Measurements from ENCODE around the gene PRSS21.

DNA sequence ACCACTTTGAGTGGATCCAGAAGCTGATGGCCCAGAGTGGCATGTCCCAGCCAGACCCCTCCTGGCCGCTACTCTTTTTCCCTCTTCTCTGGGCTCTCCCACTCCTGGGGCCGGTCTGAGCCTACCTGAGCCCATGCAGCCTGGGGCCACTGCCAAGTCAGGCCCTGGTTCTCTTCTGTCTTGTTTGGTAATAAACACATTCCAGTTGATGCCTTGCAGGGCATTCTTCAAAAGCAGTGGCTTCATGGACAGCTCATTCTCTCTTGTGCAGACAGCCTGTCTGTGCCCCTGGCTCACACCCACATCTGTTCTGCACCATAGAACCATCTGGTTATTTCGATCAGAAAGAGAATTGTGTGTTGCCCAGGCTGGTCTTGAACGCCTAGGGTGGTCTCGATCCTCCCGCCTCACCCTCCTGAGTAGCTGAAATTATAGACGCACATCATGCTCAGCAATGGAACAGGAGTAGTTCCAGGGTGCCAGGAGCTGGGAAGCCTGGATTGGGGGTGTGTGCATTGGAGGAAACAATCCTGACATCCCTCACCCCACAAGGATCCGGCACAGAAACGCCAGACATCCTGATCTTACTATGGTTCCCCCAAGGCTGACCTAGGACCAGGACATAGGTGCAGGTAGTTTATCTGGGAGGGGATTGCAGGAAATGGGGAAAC is 4.6 kb downstream of the PRSS21 start:
- TF ChIP-seq ZZZ3 (IDR thresholded peaks at IDR 0.05; ENCODE audit: control insufficient read depth, insufficient read length, low read depth) (no peak), PAX5 (IDR thresholded peaks at IDR 0.05; ENCODE audit: borderline replicate concordance, low read depth, low read length) (no peak), SIN3A (IDR thresholded peaks at IDR 0.05; ENCODE audit: low read depth, low read length) (no peak), POLR2A (IDR thresholded peaks at IDR 0.05; ENCODE audit: low read depth, low read length) (no peak)
- TF ChIP-seq, protein P1, sequence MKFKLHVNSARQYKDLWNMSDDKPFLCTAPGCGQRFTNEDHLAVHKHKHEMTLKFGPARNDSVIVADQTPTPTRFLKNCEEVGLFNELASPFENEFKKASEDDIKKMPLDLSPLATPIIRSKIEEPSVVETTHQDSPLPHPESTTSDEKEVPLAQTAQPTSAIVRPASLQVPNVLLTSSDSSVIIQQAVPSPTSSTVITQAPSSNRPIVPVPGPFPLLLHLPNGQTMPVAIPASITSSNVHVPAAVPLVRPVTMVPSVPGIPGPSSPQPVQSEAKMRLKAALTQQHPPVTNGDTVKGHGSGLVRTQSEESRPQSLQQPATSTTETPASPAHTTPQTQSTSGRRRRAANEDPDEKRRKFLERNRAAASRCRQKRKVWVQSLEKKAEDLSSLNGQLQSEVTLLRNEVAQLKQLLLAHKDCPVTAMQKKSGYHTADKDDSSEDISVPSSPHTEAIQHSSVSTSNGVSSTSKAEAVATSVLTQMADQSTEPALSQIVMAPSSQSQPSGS (IDR thresholded peaks at IDR 0.05; ENCODE audit: low read length) = no peak

All from GM12878 (cell line).